Lower lobe of right lung (tissue), 2 donors: Measurements from ENCODE around the gene CDS1. TPM values are rescaled to one million over a fixed set of nuclear protein-coding genes. Genes with fewer than 3 reads are reported as not detected.

Experiments
- ATAC-seq, 2 donors: fragments of 200-7000 bp; cut with Tn5 transposase; one replicate each; pipeline ENCODE4 v1.9.1; 2020 to 2022; ENCODE audit warnings: mild to moderate bottlenecking in 2 of 2, moderate library complexity in 2 of 2
- DNase-seq: peaks from one replicate; pipeline ENCODE4 v3.0.0-alpha.2; 2020
- H3K27ac ChIP-seq: fragments of 200-600 bp; one replicate; pipeline ENCODE4 v1.8.0; 2022
- H3K27me3 ChIP-seq: fragments of 200-600 bp; one replicate; pipeline ENCODE4 v1.8.0; 2022; ENCODE audit warnings: low read depth
- H3K36me3 ChIP-seq: fragments of 200-600 bp; one replicate; pipeline ENCODE4 v1.8.0; 2022; ENCODE audit warnings: mild to moderate bottlenecking
- H3K4me1 ChIP-seq: fragments of 200-600 bp; one replicate; pipeline ENCODE4 v1.8.0; 2022
- H3K4me3 ChIP-seq: fragments of 200-600 bp; one replicate; pipeline ENCODE4 v1.8.0; 2022; ENCODE audit warnings: mild to moderate bottlenecking
- H3K9me3 ChIP-seq: fragments of 200-600 bp; one replicate; pipeline ENCODE4 v1.8.0; 2022
- intact Hi-C: fragments of 100-400 bp; cut with DNase I; formaldehyde crosslinking; loops from one replicate; pipeline ENCODE4 v1.11.0; 2022
- total RNA-seq: library from RNA; stranded (reverse); fragmentation: NEBNext Ultra II Directional; extraction: Animal tissue kit (Norgen Biotek cat#: 25700); gene quantifications from one replicate; pipeline ENCODE4 v1.2.1, GENCODE V29; 2021
- TF ChIP-seq, protein P1 (sequence below): fragments of 200-600 bp; IDR thresholded peaks from one replicate; pipeline ENCODE4 v1.8.0; 2022; ENCODE audit warnings: antibody characterized with exemption, mild to moderate bottlenecking
- donor health status: DM: no; HTN: yes; CAD: no; lungs with severe emphysema.

CDS1 gene
- total RNA-seq, 1 donor from 2014 or later = 24.4 TPM

DNA sequence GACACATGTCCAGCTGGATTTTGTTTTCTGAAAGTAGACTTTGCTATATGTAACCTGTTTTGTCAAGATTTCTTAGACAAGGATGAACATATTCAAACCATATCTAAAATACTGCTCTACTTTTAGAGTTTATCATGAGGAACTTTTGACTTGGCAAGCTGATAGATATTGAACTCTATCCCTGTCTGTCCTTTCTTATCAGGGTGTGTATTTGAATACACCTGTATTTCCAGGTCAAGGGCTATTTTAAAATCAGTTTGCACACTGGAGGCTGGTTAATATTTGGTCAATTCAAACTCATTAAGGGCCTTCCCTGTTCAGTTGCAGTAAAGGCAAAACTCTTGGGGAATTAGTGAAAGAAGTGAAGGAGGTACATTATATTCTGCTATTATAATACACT, 2.3 kb downstream of the CDS1 start:
- no peak overlapping the region for H3K27ac ChIP-seq
- no peaks in the 10 kb centered on the region for H3K27me3 ChIP-seq
- TF ChIP-seq, protein P1, sequence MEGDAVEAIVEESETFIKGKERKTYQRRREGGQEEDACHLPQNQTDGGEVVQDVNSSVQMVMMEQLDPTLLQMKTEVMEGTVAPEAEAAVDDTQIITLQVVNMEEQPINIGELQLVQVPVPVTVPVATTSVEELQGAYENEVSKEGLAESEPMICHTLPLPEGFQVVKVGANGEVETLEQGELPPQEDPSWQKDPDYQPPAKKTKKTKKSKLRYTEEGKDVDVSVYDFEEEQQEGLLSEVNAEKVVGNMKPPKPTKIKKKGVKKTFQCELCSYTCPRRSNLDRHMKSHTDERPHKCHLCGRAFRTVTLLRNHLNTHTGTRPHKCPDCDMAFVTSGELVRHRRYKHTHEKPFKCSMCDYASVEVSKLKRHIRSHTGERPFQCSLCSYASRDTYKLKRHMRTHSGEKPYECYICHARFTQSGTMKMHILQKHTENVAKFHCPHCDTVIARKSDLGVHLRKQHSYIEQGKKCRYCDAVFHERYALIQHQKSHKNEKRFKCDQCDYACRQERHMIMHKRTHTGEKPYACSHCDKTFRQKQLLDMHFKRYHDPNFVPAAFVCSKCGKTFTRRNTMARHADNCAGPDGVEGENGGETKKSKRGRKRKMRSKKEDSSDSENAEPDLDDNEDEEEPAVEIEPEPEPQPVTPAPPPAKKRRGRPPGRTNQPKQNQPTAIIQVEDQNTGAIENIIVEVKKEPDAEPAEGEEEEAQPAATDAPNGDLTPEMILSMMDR = no peak
- intact Hi-C loops = no loop called here
- no peaks in the 10 kb centered on the region for H3K9me3 ChIP-seq
- H3K36me3 ChIP-seq = no peaks in the 10 kb centered on the region
- DNase-seq (no peak), ATAC-seq (no peak)
- H3K4me1 ChIP-seq = peaks cover 8% of the 10 kb centered on the region
- no peak overlapping the region for H3K4me3 ChIP-seq

DNA sequence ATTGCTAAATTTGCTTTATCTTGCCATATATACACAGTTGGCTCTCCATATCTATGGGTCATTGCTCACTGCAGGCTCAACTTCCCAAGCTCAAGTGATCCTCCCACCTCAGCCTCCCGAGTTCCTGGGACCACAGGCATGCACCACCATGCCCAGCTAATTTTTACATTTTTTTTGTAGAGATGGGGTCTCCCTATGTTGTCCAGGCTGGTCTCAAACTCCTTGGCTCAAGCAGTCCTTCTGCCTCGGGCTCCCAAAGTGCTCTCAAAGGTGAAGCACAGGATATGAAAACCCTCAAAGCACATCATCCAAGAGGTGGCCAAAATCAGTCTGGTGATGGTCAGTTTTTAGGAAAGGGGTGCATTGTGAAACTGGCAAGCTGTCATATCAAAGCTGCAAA, 11.8 kb downstream of the CDS1 start:
- Histone ChIP-seq H3K27me3 (no peaks in the 10 kb centered on the region), H3K36me3 (no peaks in the 10 kb centered on the region), H3K27ac (no peak overlapping the region), H3K4me3 (no peak overlapping the region), H3K9me3 (no peaks in the 10 kb centered on the region), H3K4me1 (no peaks in the 10 kb centered on the region)
- no peak for DNase-seq
- TF ChIP-seq, protein P1 = no peak
- no peak for ATAC-seq
- intact Hi-C loops = no loop called here

GRCh38 chr4:84596826-84597225, 13.9 kb downstream of the CDS1 start:
- Histone ChIP-seq H3K9me3 (no peaks in the 10 kb centered on the region), H3K27ac (no peak overlapping the region), H3K4me3 (no peak overlapping the region), H3K27me3 (no peaks in the 10 kb centered on the region), H3K36me3 (no peaks in the 10 kb centered on the region), H3K4me1 (no peaks in the 10 kb centered on the region)
- intact Hi-C loops = no loop called here
- DNase-seq (peak; percentile 71), ATAC-seq (peak; percentile 83 to 89)
- TF ChIP-seq, protein P1 = no peak

GRCh38 chr4:84597450-84597849, 14.5 kb downstream of the CDS1 start:
- Histone ChIP-seq H3K27ac (no peak overlapping the region), H3K4me3 (no peak overlapping the region), H3K9me3 (no peaks in the 10 kb centered on the region), H3K36me3 (no peaks in the 10 kb centered on the region), H3K4me1 (no peaks in the 10 kb centered on the region), H3K27me3 (no peaks in the 10 kb centered on the region)
- ATAC-seq = peak in 1 of 2 donors; percentile 41
- no peak for DNase-seq
- TF ChIP-seq, protein P1 = no peak
- intact Hi-C loops = no loop called here

- no peak overlapping the region for H3K27ac ChIP-seq
- no peaks in the 10 kb centered on the region for H3K4me1 ChIP-seq
- TF ChIP-seq, protein P1 = no peak
Measured at GRCh38 chr4:84606645-84607044, 23.7 kb downstream of the CDS1 start.

DNA sequence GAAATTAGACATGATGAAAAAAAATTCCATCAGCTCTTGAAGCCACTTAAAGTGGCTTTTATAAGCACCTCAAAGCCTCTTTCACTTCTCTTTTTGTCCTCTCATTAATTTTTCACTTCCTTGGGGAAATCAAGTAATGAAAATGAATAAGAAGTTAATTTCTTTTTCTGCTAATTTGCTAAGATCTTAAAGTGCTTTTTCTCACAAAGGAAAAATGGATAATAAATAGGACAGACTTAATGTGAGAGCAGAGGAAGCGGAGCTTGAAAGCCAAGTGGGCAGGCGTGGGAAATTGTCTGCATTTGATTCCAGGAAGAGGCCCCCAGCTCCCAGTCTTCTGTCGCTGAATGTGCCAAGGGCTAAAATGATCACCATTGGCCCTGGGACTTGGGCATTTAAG, 28.6 kb downstream of the CDS1 start:
- DNase-seq = no peak

More at GRCh38 chr4:84606645-84607044, 23.7 kb downstream of the CDS1 start:
- H3K36me3 ChIP-seq = no peaks in the 10 kb centered on the region
- DNase-seq = no peak
- no peaks in the 10 kb centered on the region for H3K27me3 ChIP-seq
- H3K9me3 ChIP-seq = no peaks in the 10 kb centered on the region
- intact Hi-C loops = no loop called here
- ATAC-seq = no peak
- H3K4me3 ChIP-seq = no peak overlapping the region

More for the DNA sequence above, 28.6 kb downstream of the CDS1 start:
- ATAC-seq = no peak
- no peaks in the 10 kb centered on the region for H3K36me3 ChIP-seq
- H3K9me3 ChIP-seq = no peaks in the 10 kb centered on the region
- no peak overlapping the region for H3K4me3 ChIP-seq
- H3K4me1 ChIP-seq = no peaks in the 10 kb centered on the region
- H3K27ac ChIP-seq = no peak overlapping the region
- H3K27me3 ChIP-seq = no peaks in the 10 kb centered on the region
- TF ChIP-seq, protein P1 = no peak
- intact Hi-C loops = no loop called here
